ENCODE measurements around the gene HAGHL.

DNA sequence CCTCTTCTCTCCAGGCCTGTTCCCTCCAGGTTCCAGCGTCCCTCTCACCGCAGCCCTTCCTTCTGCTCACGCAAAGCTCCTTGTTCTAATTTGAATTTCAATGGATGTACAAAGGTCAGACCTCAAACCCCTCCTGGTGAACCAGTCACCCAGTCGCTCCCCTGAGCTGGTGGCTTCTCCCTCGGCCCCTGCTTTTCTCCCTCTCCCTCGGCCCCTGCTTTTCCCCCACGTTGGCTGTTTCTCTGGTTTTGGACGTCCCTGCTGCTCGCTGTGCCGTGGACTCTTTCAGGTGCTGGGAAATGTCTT is 25.1 kb downstream of the HAGHL start:
- no peak for TF ChIP-seq CTCF (tag by site-specific recombination; IDR thresholded peaks at IDR 0.05)
- TF ChIP-seq MYNN (tag by site-specific recombination; IDR thresholded peaks at IDR 0.05; ENCODE audit: borderline replicate concordance): no peak
- no peak for TF ChIP-seq REPIN1 (tag by site-specific recombination; IDR thresholded peaks at IDR 0.05; ENCODE audit: low read depth)
- no peak for TF ChIP-seq ZNF221 (tag by site-specific recombination; IDR thresholded peaks at IDR 0.05; ENCODE audit: borderline replicate concordance)
- no peak for TF ChIP-seq ZBTB48 (tag by site-specific recombination; IDR thresholded peaks at IDR 0.05)
- no peak for TF ChIP-seq TRIM28 (IDR thresholded peaks at IDR 0.05; ENCODE audit: borderline replicate concordance, low read length)
- TF ChIP-seq ZBTB8A (tag by site-specific recombination; IDR thresholded peaks at IDR 0.05): no peak

Measured in HEK293 (cell line).